ENCODE measurements around the gene SNX33. TPM values are rescaled to one million over a fixed set of nuclear protein-coding genes. Genes with fewer than 3 reads are reported as not detected.
"Not testable (repeated sequence)": the region's sequence is repeated elsewhere in the genome, so short reads cannot be mapped to it uniquely, and the experiment has no call there.

The SNX33 gene
- total RNA-seq, 1 donor from 2014 or later = 34.2 TPM

- DNase-seq (ENCODE audit: low spot score) = not testable (repeated sequence)
Observed at GRCh38 chr15:75699961-75700874, 52.5 kb downstream of the SNX33 start.

DNA sequence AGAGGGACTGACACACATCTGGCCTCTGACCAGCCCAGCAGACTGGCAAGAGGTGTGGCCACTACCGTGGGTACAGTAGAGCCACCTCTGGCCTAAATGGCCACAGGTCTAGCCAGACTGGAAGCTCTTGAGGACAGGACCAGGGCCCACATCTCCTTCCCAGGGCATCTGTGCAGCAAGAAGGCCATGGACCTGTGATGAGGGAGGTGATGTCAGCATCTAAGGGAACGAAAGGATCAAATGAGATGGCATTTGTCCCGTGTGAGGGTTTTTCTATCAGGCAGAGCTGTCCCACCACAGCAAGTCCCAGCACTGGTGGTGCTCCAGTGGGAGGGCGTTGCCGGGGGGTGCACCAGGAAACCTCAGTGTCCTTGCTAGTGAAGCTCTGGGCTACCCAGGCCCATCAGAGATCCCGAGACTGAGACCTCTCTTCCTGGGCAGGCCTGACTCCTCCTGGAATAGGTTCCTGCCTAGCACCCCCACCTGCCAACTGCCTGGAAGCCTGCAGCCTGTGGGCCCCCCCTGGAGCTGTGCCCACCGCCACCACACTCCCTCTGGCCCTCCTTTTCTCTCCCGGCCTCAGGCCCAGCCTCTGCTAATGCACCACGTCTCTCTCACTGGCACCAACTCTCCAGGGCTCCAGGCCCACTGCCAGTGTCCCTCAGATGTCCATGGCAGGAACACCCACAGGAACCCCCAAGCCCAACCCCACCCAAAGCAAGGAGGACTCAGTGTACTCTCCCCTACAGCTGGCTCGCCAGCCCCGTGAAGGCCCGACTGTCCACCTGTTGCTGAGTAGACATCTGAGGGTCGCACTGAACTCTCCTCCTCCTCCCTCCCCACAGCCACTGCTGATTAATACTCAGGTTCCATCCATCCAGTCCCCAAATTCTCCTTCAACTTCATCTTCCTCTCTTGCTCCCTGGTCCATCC is 53.6 kb downstream of the SNX33 start:
- not testable (repeated sequence) for DNase-seq (ENCODE audit: low spot score)

DNA sequence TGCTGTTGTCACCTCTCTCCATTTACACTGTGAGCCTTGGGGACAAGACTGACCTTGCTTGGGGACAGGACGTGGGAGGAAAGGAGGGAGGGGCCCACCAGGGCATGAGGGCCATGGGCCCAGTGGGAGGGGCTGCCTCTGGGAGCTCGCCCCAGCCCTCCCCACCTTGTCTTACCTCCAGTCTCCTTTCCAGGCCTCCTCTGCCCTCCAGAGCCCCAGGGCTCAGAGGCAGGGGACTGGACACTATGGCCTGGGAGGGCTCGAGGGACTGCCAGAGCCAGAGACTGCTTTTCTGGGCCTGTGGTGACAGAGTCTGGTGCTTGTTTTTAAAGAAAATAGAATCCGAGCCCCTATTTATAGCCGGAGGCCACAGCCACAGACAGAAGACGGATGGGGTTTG is 54.7 kb downstream of the SNX33 start:
- DNase-seq (ENCODE audit: low spot score) = no peak

GRCh38 chr15:75703440-75704262 is 55.9 kb downstream of the SNX33 start:
- not testable (repeated sequence) for DNase-seq (ENCODE audit: low spot score)

GRCh38 chr15:75704263-75704615 is 56.5 kb downstream of the SNX33 start:
- DNase-seq (ENCODE audit: low spot score) = no peak

DNA sequence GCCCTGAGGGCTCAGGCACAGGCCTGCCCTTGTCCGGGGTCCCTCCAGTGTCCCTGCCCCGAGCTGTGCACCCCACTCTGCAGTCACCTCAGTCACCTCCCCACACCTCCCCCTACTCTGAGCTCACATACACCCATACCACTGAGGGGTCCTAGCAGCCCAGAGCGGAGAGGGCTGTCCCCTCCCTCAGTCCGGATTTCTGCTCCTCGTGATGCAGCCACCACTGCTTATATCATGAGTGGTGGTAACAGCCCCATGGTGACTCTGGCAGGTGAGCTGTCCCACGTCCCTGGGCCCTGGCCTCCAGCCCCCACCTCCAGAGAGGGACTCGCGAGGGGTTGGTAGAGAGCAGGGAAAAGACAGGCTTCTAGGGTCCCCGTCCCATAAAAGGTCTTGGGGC is 56.9 kb downstream of the SNX33 start:
- DNase-seq (ENCODE audit: low spot score) = no peak

- DNase-seq (ENCODE audit: low spot score) = not testable (repeated sequence)
Observed at GRCh38 chr15:75705375-75705774, 57.7 kb downstream of the SNX33 start.

DNA sequence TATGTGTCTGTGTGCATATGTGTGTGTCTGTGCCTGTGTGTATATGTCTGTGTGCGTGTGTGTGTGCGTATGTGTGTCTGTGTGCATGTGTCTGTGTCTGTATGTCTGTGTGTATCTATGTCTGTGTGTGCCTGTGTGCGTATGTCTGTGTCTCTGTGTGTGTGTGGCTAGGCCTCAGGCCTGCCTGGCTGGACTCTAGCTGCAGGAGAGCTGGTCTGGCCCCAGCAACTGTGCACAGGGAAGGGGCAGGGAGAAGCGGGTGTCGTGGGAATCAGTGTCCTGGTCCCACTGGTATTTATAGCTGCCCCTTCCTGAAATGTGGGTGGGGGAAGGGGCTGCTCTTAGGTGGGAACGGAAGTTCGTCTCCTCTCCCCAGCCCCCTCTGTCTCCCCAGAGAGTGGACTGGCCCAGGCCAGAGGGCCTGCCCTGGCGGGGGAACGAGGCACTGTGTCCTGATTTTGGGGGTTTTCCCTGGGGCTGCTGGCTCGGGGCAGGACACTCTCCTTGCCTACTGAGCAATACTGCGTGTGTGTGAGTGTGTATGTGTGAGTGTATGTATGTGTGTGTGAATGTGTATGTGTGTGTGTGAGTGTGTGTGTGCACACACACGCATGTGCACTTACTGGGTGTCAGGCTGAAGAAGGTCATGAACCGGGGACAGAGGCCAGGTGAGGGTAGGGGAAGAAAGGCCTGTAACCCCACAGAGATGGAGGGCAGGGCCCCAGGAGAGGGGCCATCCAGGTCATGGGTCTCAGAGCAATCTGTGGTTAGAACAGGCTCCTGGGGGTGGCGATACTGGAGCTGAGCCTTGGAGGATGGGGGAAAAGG is 58.4 kb downstream of the SNX33 start:
- no peak for DNase-seq (ENCODE audit: low spot score)

DNA sequence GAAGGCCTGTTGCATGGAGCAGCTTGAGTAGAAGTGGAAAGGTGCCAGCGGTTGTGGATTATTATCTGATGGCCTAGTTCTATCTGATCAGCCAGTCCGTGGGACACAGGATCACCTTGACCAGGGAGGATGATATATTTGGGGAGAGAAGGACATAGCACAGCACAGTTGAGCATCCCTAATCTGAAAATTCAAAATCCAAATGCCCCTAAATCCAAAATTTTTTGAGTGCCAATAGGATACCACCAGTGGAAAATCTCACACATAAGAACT is 58.9 kb downstream of the SNX33 start:
- DNase-seq (ENCODE audit: low spot score) = no peak

DNA sequence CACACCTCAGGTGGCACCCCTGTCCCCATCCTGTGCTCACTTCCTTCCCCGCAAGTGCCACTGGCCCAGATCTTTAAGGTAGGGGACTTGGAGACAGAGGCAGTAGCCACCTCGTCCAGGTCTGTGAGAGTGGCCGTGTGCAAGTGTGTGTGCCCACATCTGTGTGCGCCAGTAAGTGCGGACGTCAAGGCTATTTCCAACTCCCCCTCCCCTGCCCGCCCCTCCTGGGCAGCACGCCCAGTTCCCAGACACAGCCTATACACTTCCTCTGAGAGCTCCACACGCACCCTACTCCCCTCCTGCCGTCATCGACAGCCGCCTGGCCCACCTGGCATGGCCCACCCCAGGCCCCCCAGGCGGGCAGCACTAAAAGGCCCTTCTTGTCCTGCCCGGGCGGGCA is 61.7 kb downstream of the SNX33 start:
- peak; percentile 77 for DNase-seq (ENCODE audit: low spot score)

DNA sequence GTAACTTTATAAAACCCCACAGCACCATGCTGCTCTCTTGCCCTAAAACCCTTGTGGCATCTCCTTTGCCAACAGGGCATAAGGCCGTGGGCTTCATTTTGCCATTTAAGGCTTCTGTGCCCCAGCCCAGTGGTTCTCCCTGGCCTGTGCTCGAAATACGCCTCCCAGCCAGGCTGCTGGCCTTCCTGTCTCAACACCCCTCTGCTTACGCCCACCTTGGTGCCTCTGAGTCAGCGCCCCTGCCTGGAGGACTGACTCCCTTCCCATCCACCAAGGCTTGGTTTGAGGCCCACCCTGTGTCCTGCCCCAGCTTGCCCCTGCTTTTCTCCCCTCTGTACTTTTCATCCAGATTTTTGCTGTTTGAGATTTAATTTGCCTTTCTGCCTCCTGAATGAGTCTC is 63.2 kb downstream of the SNX33 start:
- DNase-seq (ENCODE audit: low spot score) = not testable (repeated sequence)

DNA sequence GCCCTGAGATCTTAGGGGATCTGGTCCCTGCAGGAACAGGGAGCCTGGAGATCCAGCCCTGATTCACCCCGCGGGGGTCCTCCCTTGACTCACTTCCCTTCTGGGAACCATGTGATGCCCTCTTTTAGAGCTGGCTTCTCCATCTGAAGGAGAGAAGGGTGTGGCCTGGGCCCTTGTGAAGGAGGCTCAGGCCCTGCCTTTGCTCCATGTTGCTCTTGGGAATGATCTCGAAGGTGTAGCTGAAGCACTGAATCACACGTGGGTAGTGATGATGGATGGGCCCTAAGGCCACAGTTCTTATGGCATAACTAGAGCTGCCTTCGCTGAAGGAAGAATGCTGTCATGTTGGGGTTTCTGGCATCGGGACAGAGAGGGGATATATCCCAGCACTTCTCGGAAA is 63.8 kb downstream of the SNX33 start:
- not testable (repeated sequence) for DNase-seq (ENCODE audit: low spot score)

Other genes starting within 250 kb of the SNX33 start
- 93.6 TPM for gene SIN3A, start 196.2 kb upstream of the SNX33 start, total RNA-seq
- 37.9 TPM for gene PTPN9, start 68.6 kb upstream of the SNX33 start, total RNA-seq
- 20.8 TPM for gene SNUPN, start 22.2 kb upstream of the SNX33 start, total RNA-seq
- 63.9 TPM for gene IMP3, start 7.7 kb upstream of the SNX33 start, total RNA-seq
- gene CSPG4, start 64.9 kb downstream of the SNX33 start, total RNA-seq = 31.0 TPM
- gene UBE2Q2, start 195.5 kb downstream of the SNX33 start, total RNA-seq = 29.1 TPM

Measured in ureter (tissue), 1 donor.